Stimulated activated CD8-positive, alpha-beta memory T cell treated with anti-CD3 and anti-CD28 coated beads, Interleukin-12 subunit alpha, Interleukin-12 subunit beta, amount 100 ng/mL, for 4 hours (primary cell): ENCODE measurements around the gene PLCH1.

Experiments used
- DNase-seq: peaks from one replicate; pipeline ENCODE4 v3.0.0-alpha.2; 2020; ENCODE audit warnings: low read depth

Gene PLCH1

DNA sequence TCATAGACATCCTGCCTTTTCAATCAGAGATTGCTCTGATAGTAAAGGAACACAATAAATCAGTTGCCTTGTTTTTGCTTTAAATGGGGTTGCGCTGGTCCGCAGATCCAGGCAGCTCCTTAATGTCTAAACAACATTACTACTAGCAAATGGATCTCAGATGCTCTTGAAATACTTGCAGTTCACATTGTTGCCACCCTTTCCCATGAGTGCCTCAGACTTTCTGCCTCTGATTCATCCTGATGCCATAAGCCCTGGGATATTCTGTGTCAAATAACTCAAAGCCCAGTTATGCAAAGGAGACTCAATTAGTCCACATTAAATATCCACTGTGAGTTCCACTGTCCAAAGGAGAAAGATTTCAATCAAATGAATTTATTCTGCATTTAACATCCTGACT is 196.7 kb downstream of the PLCH1 start:
- no peak for DNase-seq

DNA sequence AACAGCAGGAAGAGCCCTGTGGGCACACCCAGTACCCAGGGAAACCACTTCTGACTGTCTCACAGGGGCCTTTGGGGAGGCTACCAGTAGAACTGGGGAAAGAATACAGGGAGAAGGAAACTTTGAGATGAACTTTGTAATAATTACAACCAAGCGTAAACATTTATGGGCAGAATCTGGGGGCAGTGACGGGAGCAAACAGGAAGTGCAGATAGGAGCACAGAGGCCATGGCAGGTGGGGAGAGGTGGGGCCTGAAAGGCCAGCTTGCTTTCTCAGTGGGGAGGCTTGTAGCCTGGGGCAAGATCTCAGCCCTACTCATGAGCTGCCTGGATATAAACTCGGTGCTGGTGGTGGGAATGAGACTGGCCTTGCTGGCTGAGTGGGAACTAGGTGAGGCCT is 209.8 kb downstream of the PLCH1 start:
- no peak for DNase-seq

GRCh38 chr3:155528579-155528978 is 216.3 kb downstream of the PLCH1 start:
- no peak for DNase-seq

GRCh38 chr3:155525324-155525833 is 219.5 kb downstream of the PLCH1 start:
- DNase-seq = no peak

DNA sequence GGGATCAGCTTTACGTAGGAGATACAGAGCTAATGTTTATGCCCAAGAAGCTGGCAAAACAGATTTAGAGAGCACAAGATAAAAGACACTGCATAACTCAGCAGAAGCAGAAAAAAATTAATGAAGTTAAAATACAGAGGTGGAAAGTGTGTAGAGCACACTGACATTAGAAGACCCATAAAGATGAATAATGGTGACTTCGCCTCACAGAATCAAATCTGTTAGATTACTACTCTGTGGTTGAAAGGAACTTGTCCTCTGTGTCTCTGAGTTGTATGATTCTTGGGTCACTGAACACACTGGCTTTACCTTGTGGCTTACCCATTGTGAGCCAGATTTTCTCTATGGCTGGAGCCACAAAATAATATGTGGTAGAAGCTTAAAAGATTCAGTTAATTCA is 224.4 kb downstream of the PLCH1 start:
- no peak for DNase-seq

- no peak for DNase-seq
Measured at GRCh38 chr3:155519078-155519477, 225.8 kb downstream of the PLCH1 start.

GRCh38 chr3:155517903-155518302 is 227.0 kb downstream of the PLCH1 start:
- no peak for DNase-seq

GRCh38 chr3:155516439-155516838 is 228.4 kb downstream of the PLCH1 start:
- DNase-seq = no peak

DNA sequence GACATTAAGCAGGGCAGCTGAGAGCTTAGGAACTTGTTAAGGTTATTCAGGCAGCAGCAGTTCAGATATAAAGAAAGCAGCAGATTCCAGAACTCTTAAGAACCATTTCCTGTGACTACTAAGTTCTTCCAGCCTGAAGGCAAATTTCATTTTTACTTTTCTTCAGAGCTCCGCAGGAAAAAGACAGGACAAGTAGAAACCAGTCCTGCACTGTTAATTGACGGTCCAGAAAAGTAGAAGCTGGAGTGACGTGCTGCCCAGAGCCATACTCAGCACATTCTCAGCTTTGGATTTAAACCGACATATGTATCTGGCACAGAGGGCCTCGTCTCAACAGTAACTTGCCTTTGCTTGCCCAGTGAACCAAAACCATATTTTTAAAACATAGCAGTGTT is 232.0 kb downstream of the PLCH1 start:
- DNase-seq = no peak

GRCh38 chr3:155512175-155512866 is 232.6 kb downstream of the PLCH1 start:
- no peak for DNase-seq

- no peak for DNase-seq
Measured at GRCh38 chr3:155504682-155505081, 240.2 kb downstream of the PLCH1 start.

- DNase-seq = no peak
Measured at GRCh38 chr3:155502630-155503029, 242.2 kb downstream of the PLCH1 start.

GRCh38 chr3:155500194-155500818 is 244.6 kb downstream of the PLCH1 start:
- DNase-seq = no peak

- no peak for DNase-seq
Measured at GRCh38 chr3:155497930-155498647, 246.8 kb downstream of the PLCH1 start.

- DNase-seq = no peak
Measured at GRCh38 chr3:155496206-155496605, 248.7 kb downstream of the PLCH1 start.

DNA sequence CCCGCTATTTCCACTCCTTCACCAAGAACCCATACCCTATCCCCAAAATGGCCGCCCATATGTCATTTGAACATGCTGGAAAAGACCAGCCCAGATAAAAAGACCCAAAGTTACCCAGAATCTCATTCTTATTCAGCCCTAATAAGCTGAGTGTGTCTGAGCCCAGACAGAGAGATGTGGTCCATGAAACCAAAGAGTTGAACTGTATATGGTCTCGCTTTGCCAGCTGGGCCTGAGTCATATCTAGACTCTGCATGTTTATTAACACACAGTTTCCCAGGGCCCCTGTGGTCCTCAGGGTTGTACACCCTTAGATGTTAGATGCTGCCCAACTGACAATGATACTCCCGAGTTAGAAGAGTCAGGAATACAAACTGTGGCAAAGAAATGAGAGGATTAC is 249.5 kb downstream of the PLCH1 start:
- DNase-seq = no peak

DNA sequence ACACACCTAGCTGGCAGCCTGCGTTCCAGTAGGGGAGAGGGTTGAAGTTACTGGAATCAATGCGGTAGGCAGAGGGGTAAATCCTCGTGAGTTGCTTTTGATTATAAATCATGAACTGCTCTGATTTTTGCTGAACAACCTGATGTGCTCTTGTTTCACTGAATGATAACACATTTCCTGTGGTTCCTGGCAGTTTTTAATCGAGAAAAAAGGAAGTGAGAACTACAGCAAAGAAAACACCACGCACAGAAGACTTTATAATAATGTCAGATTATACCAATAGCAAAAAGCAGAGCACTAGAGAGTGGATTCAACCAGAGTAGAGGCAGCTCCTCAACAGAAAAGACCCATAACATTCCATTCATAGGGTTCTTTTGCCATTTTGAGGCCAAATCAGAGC is 250.5 kb downstream of the PLCH1 start:
- no peak for DNase-seq

- DNase-seq = no peak
Measured at GRCh38 chr3:155492841-155493240, 252.0 kb downstream of the PLCH1 start.

DNA sequence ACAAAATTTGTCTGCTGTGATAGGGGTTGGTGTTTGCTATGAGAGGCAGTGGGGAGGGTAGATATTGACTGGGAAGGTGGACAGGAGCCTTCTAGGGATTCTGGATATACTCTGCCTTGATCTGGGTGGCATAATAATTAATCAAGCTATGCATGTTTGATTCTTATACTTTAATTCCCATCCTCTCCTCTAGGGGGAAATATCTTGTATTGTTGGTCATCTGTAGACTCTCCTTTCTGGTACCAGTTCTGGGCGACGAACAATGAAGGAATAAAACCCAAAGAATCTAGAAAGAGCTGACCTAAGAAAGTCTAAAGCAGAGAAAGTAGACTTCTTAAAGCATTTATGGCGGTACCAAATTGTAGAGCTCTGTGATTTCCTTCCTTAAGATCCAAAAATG is 253.2 kb downstream of the PLCH1 start:
- DNase-seq = no peak

DNA sequence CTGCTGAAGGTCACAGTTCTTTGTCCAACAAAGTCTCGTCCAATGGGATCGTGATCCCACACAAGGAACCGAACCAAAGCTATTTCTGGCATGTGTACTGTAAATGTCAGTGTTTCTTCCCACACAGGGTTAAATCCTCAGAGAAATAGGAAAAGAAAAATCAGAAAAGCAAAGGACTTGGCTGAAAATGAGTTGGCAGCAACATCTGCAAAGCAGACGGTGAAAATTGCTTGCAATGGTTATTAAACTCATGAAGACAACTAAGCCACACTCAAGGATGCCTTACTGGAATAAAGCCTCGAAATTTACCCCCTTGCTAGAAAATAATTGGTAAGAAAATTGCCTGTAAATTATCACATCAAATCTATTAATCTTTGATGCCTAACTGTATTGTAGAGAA is 256.2 kb downstream of the PLCH1 start:
- no peak for DNase-seq

- no peak for DNase-seq
Measured at GRCh38 chr3:155485897-155486296, 259.0 kb downstream of the PLCH1 start.

GRCh38 chr3:155481591-155481990 is 263.3 kb downstream of the PLCH1 start:
- no peak for DNase-seq

DNA sequence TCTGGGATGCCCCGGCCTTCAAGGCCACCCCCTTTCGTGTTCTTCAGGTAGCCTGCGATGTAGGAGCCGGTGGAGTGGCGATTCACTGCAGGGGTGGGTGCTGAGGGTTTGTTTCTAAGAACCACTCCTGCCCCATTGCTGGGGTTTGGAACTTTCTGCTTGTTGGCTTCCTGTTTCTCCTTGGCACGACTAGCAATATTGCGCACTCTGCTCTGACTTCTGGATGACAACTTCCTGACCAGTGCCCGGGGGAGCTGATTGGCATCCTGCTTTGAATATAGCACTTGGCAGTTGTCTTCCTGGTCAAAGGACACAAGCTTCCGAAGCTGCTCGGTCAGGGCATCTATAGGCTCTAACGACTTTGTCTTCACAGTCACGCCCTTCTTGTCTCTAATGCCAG is 263.8 kb downstream of the PLCH1 start:
- no peak for DNase-seq
